HepG2 (cell line): ENCODE measurements around the gene ZNF48. TPM values are rescaled to one million over a fixed set of nuclear protein-coding genes. Genes with fewer than 3 reads are reported as not detected.

Source experiments
- ATAC-seq: fragments of 200-7000 bp; cut with Tn5 transposase; 3 replicates; pipeline ENCODE4 v1.9.1; 2020; ENCODE audit warnings: mild to moderate bottlenecking, moderate library complexity
- BruUV-seq: library from RNA; stranded (reverse); fragments of 400-500 nt; replicated peaks from 2 replicates; lab custom pipeline; 2021; lab: Mats Ljungman, UMichigan
- CTCF ChIA-PET: fragments of 300-600 bp; formaldehyde crosslinking; extraction: SDS; loops from one replicate; lab custom pipeline; 2021; ENCODE audit warnings: low total read pairs, inconsistent platforms, low intra/inter-chr PET ratio; lab: Yijun Ruan, JAX
- POLR2A ChIA-PET: fragments of 350-600 bp; sonication (Branson Sonifier 250); formaldehyde crosslinking; loops from one replicate; lab custom pipeline; 2020; ENCODE audit warnings: antibody characterized with exemption, inconsistent platforms; lab: Yijun Ruan, JAX
- DNase-seq: peaks from one replicate; pipeline ENCODE4 v3.0.0-alpha.2; 2015; ENCODE audit warnings: low spot score
- FAIRE-seq: peaks from 3 replicates; lab custom pipeline; 2011; peaks lifted over from hg19 to GRCh38; lab: Jason Lieb, UNC
- H2AFZ ChIP-seq: one replicate; pipeline ENCODE4 v1.6.1; 2011; ENCODE audit warnings: low read length, inconsistent platforms
- H3K27ac ChIP-seq: fragments of 300-600 bp; 3 replicates; pipeline ENCODE4 v1.8.0; 2011; ENCODE audit warnings: mixed run types, mild to moderate bottlenecking, mixed read lengths, low read length, inconsistent platforms; ENCODE audit not compliant: insufficient read depth; ENCODE audit errors: extremely low read length
- H3K27me3 ChIP-seq, 2 experiments: fragments of 200-600 bp in 1 of 2; 2 replicates in 1 of 2; 3 replicates in 1 of 2; pipeline versions ENCODE4 v1.6.0 to v1.8.0; 2011; ENCODE audit warnings: low read length in 2 of 2, mild to moderate bottlenecking in 2 of 2, moderate library complexity in 2 of 2, inconsistent platforms in 1 of 2; ENCODE audit not compliant: insufficient read depth in 2 of 2, control insufficient read depth in 1 of 2
- H3K36me3 ChIP-seq, 2 experiments: fragments of 200-600 bp in 1 of 2; replicated peaks in 1 of 2; 2 replicates in 1 of 2; 3 replicates in 1 of 2; pipeline versions ENCODE4 v1.5.1 to v1.8.0; 2011; ENCODE audit warnings: low read length in 2 of 2, inconsistent platforms in 1 of 2; ENCODE audit not compliant: insufficient read depth in 2 of 2, control insufficient read depth in 1 of 2
- H3K4me1 ChIP-seq: 2 replicates; pipeline ENCODE4 v1.5.1; 2012; ENCODE audit warnings: low read length, inconsistent platforms; ENCODE audit not compliant: insufficient read depth
- H3K4me2 ChIP-seq: 2 replicates; pipeline ENCODE4 v1.6.0; 2011; ENCODE audit warnings: low read depth, low read length, inconsistent platforms
- H3K4me3 ChIP-seq, 3 experiments: fragments of 200-600 bp in 1 of 3; sonication (generic), shearing (Covaris generic) in 1 of 3; replicated peaks in 1 of 3; 2 replicates each; pipeline ENCODE4 v1.5.1; 2011 to 2016; ENCODE audit warnings: low read length in 3 of 3, inconsistent platforms in 2 of 3, low read depth in 2 of 3, mild to moderate bottlenecking in 2 of 3, control low read depth in 1 of 3, mixed read lengths in 1 of 3; ENCODE audit not compliant: insufficient read depth in 1 of 3
- H3K79me2 ChIP-seq: one replicate; pipeline ENCODE4 v1.6.1; 2011; ENCODE audit warnings: low read length, inconsistent platforms; ENCODE audit not compliant: insufficient read depth
- H3K9ac ChIP-seq: 2 replicates; pipeline ENCODE4 v1.6.0; 2011; ENCODE audit warnings: mild to moderate bottlenecking, low read depth, low read length, inconsistent platforms; ENCODE audit not compliant: insufficient read depth
- H3K9me3 ChIP-seq: 2 replicates; pipeline ENCODE4 v1.5.1; 2012; ENCODE audit warnings: mild to moderate bottlenecking, low read length
- H4K20me1 ChIP-seq: 2 replicates; pipeline ENCODE4 v1.6.0; 2011; ENCODE audit warnings: inconsistent platforms, mild to moderate bottlenecking, low read length, moderate library complexity; ENCODE audit not compliant: insufficient read depth
- CEBPG ChIP-seq: IDR thresholded peaks from 2 replicates; pipeline ENCODE4 v1.6.1; 2016
- JUN ChIP-seq: sonication (generic); formaldehyde crosslinking; IDR thresholded peaks from 2 replicates; pipeline ENCODE4 v1.4.0; 2020; ENCODE audit warnings: mild to moderate bottlenecking, missing genetic modification reagents
- MAFK ChIP-seq, 2 experiments: IDR thresholded peaks in 1 of 2; conservative IDR thresholded peaks in 1 of 2; 2 replicates each; pipeline ENCODE4 v1.6.1; 2011; ENCODE audit warnings: improper control_type of control experiment in 2 of 2, low read length in 2 of 2
- RBFOX2 ChIP-seq: fragments of 200-400 bp; formaldehyde crosslinking; IDR thresholded peaks from 2 replicates; pipeline ENCODE4 v1.6.1; 2017; ENCODE audit warnings: low read depth, mild to moderate bottlenecking, low read length
- SMC3 ChIP-seq: IDR thresholded peaks from 2 replicates; pipeline ENCODE4 v1.6.1; 2011; ENCODE audit warnings: low read length, improper control_type of control experiment
- ZNF883 ChIP-seq: sonication (generic); formaldehyde crosslinking; IDR thresholded peaks from 2 replicates; pipeline ENCODE4 v1.5.1; 2020; ENCODE audit warnings: mild to moderate bottlenecking, missing genetic modification reagents; ENCODE audit errors: not compliant biosample characterization
- WGBS: methylation state at CpG from one replicate; pipeline ENCODE4 v1.1.6; 2017; ENCODE audit warnings: low lambda C conversion rate; 5-methylcytosine and 5-hydroxymethylcytosine counted together
- in situ Hi-C: cut with HindIII; loops from 2 replicates; pipeline ENCODE4 v1.10.0; 2017; ENCODE audit warnings: low pct_unique_long_range_greater_than_20kb; ENCODE audit not compliant: extremely low pct_ligation_motif_present
- intact Hi-C: fragments of 100-400 bp; cut with micrococcal nuclease; formaldehyde crosslinking; loops from one replicate; pipeline ENCODE4 v1.10.0; 2022; ENCODE audit not compliant: unreplicated experiment
- polyA plus RNA-seq, 8 experiments: library from polyadenylated mRNA; depleted of rRNA in 3 of 8; stranded (reverse) in 7 of 8; unstranded in 1 of 8; fragments of >200 nt; fragmentation: Illumina TruSeq in 4 of 8; extraction: Trizol in 4 of 8; gene quantifications; 2 replicates each; pipeline versions ENCODE4 v1.2.1 to v1.2.3, GENCODE V29; 2011 to 2016; ENCODE audit warnings: low read depth in 4 of 8, missing spikeins in 1 of 8, mixed read lengths in 1 of 8; ENCODE audit not compliant: insufficient read depth in 1 of 8
- total RNA-seq, 5 experiments: library from RNA; depleted of rRNA; stranded (reverse); fragments of >200 nt; fragmentation: Illumina TruSeq; extraction: Trizol; gene quantifications; 2 replicates each; pipeline ENCODE4 v1.2.3, GENCODE V29; 2016; ENCODE audit warnings: low read depth in 1 of 5
- TF ChIP-seq, protein P1 (sequence below): sonication (generic); formaldehyde crosslinking; conservative IDR thresholded peaks from 2 replicates; pipeline ENCODE4 v1.4.0; 2020; ENCODE audit warnings: mild to moderate bottlenecking, missing genetic modification reagents, moderate library complexity

ZNF48 gene
- total and polyA plus RNA-seq, 2 of the 13 experiments (the other 11 are each of a cell fraction or from before 2014, with no cell fraction given) = 9.9 to 12.3 TPM

DNA sequence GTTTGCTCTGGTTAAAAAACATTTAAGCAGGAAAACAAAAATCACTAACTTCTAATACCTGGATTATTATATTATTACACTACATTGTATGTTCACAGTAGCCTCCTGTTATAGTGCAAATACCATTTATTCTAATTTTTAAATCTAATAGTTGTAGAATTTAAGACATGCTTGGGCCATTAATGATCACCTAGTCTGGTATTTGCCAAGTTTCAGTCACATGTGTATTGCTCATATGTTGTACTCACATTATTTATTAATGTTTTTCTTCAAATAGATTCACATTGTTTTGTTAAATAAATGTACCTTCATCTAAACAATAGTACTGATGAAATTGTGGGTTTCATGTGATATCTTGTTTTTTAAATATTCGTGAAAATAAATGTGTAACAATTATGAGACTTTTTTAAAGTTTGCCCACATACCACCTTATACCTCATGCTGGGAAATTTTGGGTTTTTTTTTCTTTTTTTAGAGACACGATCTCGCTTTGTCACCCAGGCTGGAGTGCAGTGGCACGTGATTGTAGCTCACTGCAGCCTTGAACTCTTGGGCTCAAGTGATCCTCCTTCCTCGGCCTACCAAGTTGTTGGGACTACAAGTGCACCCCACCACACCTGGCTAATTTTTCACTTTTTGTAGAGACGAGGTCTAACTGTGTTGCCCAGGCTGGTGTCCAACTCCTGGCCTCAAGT lies 18.0 kb downstream of the ZNF48 start:
- CTCF ChIA-PET = no interaction called here
- H3K36me3 ChIP-seq = peaks cover 19 to 39% of the 10 kb centered on the region in 2 experiments
- FAIRE-seq (peak; percentile 34), ATAC-seq (no peak), DNase-seq (no peak)
- no peak overlapping the region for H3K4me3 ChIP-seq
- H3K4me2 ChIP-seq = no peak overlapping the region
- POLR2A ChIA-PET = interaction anchor here (0.7 kb wide), 1 partner anchor 77 kb away, joined by 3 read pairs; no protein-coding TSS in a partner anchor
- no peaks in the 10 kb centered on the region for H4K20me1 ChIP-seq
- WGBS = 89% methylated on average over 6 of the region's 6 CpGs
- H2AFZ ChIP-seq = no peak overlapping the region
- intact Hi-C loops = no loop called here
- no TSS peak for BruUV-seq
- TF ChIP-seq RBFOX2 (0 out of 2 replicates have a peak, but pooled peaks have one; percentile 23), ZNF883 (CRISPR knock-in tag) (no peak)
- H3K27me3 ChIP-seq = no peaks in the 10 kb centered on the region
- H3K4me1 ChIP-seq = peaks cover 27% of the 10 kb centered on the region
- H3K27ac ChIP-seq = no peak overlapping the region
- in situ Hi-C loops = no loop called here
- no peaks in the 10 kb centered on the region for H3K9me3 ChIP-seq
- H3K9ac ChIP-seq = no peak overlapping the region
- peaks cover 9% of the 10 kb centered on the region for H3K79me2 ChIP-seq

DNA sequence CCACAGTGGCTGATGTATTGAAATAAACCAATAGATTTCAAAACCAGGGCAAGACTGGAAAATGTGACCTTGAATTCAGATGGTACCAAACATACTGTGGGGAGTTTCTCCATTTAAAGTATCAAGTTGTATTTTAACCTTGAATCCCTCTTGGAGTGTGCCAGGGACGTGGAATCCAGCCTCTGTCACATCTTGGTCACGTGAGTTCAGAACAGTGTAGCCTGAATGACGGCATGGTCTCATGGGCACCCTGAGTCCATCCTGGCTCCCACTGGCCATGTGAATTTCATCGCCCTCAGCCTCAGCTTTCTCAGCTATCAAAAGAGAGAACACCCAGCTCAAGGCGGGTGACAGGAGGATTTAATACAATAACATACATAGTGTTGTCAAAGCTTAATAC lies 18.9 kb downstream of the ZNF48 start:
- TF ChIP-seq SMC3 = no peak
- TF ChIP-seq MAFK (conservative IDR thresholded peaks at IDR 0.05 in 1 of 2, IDR thresholded peaks at IDR 0.05 in 1 of 2; ENCODE audit: low read length in 2 of 2) = no peak
- TF ChIP-seq, protein P1, sequence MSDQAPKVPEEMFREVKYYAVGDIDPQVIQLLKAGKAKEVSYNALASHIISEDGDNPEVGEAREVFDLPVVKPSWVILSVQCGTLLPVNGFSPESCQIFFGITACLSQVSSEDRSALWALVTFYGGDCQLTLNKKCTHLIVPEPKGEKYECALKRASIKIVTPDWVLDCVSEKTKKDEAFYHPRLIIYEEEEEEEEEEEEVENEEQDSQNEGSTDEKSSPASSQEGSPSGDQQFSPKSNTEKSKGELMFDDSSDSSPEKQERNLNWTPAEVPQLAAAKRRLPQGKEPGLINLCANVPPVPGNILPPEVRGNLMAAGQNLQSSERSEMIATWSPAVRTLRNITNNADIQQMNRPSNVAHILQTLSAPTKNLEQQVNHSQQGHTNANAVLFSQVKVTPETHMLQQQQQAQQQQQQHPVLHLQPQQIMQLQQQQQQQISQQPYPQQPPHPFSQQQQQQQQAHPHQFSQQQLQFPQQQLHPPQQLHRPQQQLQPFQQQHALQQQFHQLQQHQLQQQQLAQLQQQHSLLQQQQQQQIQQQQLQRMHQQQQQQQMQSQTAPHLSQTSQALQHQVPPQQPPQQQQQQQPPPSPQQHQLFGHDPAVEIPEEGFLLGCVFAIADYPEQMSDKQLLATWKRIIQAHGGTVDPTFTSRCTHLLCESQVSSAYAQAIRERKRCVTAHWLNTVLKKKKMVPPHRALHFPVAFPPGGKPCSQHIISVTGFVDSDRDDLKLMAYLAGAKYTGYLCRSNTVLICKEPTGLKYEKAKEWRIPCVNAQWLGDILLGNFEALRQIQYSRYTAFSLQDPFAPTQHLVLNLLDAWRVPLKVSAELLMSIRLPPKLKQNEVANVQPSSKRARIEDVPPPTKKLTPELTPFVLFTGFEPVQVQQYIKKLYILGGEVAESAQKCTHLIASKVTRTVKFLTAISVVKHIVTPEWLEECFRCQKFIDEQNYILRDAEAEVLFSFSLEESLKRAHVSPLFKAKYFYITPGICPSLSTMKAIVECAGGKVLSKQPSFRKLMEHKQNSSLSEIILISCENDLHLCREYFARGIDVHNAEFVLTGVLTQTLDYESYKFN (CRISPR knock-in tag) = no peak
- TF ChIP-seq CEBPG = no peak
- no peak for TF ChIP-seq JUN (CRISPR knock-in tag)
- 96% methylated on average over 5 of the region's 5 CpGs for WGBS
- no peak overlapping the region for H2AFZ ChIP-seq
- DNase-seq (no peak), FAIRE-seq (no peak), ATAC-seq (no peak)
- ChIA-PET POLR2A (interaction anchor here (0.7 kb wide), 1 partner anchor 78 kb away, joined by 3 read pairs; no protein-coding TSS in a partner anchor), CTCF (no interaction called here)
- H3K4me1 ChIP-seq = peaks cover 18% of the 10 kb centered on the region
- no peaks in the 10 kb centered on the region for H3K27me3 ChIP-seq
- BruUV-seq = no TSS peak
- H3K36me3 ChIP-seq = peaks cover 21 to 44% of the 10 kb centered on the region in 2 experiments
- H3K4me3 ChIP-seq = no peak overlapping the region
- H3K4me2 ChIP-seq = no peak overlapping the region
- in situ Hi-C loops (no loop called here), intact Hi-C loops (no loop called here)
- H3K9me3 ChIP-seq = no peaks in the 10 kb centered on the region
- peak overlapping the region; percentile 10 for H3K27ac ChIP-seq
- peaks cover 5% of the 10 kb centered on the region for H3K79me2 ChIP-seq
- no peak overlapping the region for H3K9ac ChIP-seq
- no peaks in the 10 kb centered on the region for H4K20me1 ChIP-seq
